Right kidney (tissue), 1 donor: Measurements from ENCODE around the gene NRXN3.
"Not testable (repeated sequence)": the region's sequence is repeated elsewhere in the genome, so short reads cannot be mapped to it uniquely, and the experiment has no call there.

Source experiments
- DNase-seq: peaks from one replicate; pipeline ENCODE4 v3.0.0-alpha.2; 2016

NRXN3 gene

GRCh38 chr14:78959674-78960264, 789.6 kb downstream of the NRXN3 start:
- DNase-seq: peak; percentile 16

- no peak for DNase-seq
These were observed 797.1 kb downstream of the NRXN3 start for GRCh38 chr14:78967111-78967809.

DNA sequence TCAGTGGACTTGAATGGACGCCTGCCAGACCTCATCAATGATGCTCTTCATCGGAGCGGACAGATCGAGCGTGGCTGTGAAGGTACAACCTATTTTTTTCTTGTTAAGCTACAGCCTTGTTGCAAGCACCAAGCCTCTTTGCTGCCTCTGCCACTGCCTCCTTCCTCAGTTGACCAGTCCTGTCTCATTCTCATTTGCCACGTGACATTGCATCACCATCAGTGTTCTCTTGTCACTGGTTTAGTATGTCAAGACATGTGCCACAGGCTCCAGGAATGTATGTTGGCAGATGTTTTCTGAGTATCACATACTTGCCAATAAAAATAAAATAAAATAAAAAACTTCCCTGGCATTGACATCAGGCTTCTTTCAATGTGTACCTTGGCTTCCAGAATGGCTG, 798.1 kb downstream of the NRXN3 start:
- DNase-seq: no peak

- no peak for DNase-seq
These were observed 800.5 kb downstream of the NRXN3 start for GRCh38 chr14:78970677-78971076.

DNA sequence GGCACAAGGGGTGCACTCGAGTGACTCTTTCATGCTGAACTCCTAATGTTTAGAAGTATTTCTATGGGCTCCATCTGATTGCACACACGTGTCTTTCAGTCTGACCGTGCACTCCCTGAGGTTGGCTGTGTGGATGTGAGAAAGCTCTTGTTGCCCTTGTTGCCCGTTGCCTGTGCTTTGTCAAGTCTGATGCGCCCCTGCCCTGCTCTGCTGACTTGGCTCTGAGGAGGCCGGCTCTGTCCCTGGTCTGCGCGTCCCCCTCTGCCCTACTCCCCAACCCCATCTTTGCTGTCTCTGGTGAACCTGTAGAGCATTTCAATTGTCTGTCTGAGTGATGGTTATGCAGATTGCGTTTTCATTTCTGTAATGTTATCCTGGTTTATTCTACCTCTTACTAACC, 802.3 kb downstream of the NRXN3 start:
- DNase-seq: no peak

DNA sequence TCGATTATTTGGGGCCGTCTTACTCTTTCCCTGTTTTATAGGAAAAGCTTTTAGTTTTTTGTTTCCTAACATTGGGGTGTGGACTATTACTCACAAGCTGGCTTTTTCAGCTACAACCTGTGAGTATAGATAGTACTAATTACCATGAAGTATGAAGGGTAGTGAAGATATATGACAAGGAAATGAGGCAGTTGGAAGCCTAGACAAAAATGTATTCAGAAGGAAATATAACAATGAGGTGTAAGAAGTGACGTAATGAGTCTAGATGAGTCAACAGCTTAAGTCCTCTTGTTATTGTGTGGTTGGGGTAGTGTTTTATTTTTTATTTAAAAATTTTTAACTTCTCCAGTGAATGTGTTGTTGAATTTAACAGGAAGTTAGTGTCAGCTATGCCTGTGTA, 804.5 kb downstream of the NRXN3 start:
- DNase-seq: no peak

DNA sequence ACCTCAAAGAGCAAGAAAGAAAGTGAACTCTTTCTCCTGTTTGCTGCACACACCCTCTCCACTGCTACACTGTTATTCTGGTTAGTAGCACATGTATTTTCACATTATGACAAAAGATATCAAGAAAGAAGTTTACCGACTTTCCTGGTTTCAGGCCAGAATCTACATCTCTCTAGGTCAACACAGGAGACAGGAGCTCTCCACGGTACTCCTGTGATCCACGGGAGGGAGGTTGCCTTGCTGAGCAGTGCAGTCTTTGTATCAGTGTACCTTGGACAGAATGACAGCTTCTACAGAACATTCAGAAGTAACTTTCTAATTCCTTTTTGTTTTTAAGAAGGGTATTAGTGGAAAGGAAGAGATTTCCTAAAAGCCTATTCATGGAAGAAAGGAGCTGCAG, 805.6 kb downstream of the NRXN3 start:
- DNase-seq: no peak

GRCh38 chr14:78978896-78979295, 808.7 kb downstream of the NRXN3 start:
- DNase-seq: no peak

DNA sequence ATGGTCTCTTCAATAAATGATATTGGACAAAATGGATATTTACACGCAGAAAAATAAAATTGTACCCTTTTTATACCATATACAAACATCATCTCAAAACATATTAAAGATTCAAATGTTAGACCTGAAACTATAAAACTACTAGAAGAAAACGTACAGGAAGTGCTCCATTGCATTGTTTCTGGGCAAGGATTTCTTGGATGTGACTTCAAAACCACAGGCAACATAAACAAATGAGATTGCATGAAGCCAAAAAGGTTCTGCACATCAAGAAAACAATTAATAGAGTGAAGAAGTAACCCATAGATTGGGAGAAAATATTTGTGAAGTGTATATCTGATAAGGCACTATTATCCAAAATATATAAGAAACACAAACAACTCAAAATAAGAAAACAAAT, 812.4 kb downstream of the NRXN3 start:
- DNase-seq: no peak

DNA sequence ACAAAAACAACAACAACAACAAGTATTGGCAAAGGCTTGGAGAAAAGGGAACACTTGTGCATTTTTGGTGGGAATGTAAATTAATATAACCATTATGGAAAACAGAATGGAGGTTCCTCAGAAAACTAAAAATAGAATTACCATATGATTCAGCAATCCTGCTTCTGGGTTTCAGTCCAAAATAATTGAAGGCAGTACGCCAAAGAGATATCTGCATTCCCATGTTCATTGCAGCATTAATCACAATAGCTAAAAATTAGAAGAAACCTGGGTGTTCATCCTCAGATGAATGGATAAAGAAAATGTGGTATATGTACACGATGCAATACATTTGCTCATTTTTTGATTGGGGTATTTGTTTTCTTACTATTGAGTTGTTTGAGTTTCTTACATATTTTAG, 813.0 kb downstream of the NRXN3 start:
- no peak for DNase-seq

GRCh38 chr14:78985668-78986381, 815.7 kb downstream of the NRXN3 start:
- DNase-seq: no peak

- no peak for DNase-seq
These were observed 816.8 kb downstream of the NRXN3 start for GRCh38 chr14:78986989-78987388.

DNA sequence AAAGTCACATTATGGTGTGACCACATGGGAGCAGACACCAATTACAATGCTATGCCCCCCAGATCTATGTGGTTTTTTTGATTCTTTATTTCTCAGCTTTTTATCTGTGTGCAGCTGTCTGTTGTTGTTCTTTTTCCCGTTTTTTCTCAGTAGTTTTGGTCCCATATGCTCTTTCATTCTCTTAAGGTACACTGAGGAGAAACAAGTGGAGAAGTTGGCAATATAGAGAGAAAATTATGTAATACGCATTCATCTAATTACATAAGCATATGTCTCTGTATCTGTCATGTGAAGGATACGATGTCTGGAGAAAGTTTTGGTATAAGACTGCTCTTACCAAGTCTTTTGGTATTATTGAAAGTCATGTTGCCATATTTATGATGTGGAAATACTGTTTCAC, 819.0 kb downstream of the NRXN3 start:
- DNase-seq: no peak

DNA sequence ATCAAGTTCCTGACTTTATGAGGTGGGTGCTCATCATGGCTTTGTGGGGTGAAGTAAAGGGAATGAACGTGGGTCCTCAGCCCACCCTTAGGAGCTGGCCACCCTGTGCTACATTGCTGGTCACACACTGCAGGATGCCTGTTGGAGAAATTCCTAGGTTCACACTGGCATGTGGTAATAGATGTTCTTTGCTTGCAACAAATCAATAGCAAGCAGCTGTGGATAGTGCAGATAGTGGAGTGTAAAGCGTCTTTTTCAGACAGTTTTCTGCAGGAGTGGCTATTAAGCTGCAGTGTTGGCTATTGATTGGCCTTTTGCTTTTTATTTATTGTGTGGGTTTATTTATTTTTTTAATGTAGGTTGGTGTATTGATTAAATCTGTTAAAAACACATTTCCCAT, 822.7 kb downstream of the NRXN3 start:
- no peak for DNase-seq

- peak; percentile 4 for DNase-seq
These were observed 827.6 kb downstream of the NRXN3 start for GRCh38 chr14:78997811-78998210.

DNA sequence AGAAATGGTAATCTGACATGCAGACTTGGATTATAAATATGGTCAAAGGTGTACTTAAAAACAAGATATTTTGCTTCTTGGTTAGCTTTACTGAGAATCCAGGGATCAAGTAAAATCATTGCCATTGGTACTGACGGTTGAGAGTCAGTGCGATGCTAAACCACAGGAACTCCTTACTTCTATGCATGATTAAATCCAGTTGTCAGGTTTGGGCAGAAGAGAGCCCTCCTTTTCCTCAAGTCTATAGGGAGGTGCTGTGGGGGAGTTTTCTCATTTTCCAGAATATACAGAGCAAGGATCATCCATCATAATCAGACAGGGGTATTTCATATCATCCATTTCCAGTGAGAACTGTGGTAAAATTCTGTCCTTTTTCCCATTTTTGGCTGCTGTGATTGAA, 839.1 kb downstream of the NRXN3 start:
- no peak for DNase-seq

GRCh38 chr14:79011091-79011919, 841.1 kb downstream of the NRXN3 start:
- no peak for DNase-seq

- DNase-seq: no peak
These were observed 841.7 kb downstream of the NRXN3 start for GRCh38 chr14:79011920-79012204.

DNA sequence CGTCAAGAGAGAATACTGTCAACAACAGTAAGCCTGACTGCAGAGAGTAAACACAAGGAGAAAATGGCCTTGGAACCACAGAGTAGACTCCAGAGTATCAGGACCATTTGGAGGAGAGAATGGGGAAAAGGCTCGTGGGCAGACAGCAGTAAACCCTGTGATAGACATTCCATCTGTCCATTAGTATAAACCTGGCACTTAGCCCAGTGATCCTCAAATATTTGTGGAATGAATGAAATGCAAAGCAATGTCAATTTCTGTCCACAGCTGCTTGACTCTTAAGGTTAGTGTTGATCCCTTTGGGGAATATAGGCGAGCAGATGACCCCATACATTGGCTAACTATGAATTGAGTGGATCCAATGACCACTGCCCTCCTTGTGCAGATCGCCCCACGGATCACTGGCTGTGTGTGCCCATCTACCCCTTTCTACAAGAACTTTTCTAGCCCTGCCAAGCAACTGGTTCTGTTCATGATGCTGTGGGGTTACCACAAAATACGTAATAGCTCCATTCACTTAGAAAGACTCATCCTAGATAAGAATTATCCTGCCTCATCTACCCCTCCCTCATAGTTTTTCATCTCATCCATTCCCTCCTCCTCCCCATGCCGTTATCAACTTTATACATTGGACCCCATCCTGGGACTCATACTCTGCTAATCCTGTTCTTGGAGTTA, 846.8 kb downstream of the NRXN3 start:
- no peak for DNase-seq

- DNase-seq: no peak
These were observed 847.4 kb downstream of the NRXN3 start for GRCh38 chr14:79017561-79017960.

GRCh38 chr14:79018836-79019235, 848.7 kb downstream of the NRXN3 start:
- DNase-seq: no peak

- not testable (repeated sequence) for DNase-seq
These were observed 849.7 kb downstream of the NRXN3 start for GRCh38 chr14:79019898-79020297.

GRCh38 chr14:79021766-79022165, 851.6 kb downstream of the NRXN3 start:
- no peak for DNase-seq
